ENCODE measurements around the gene TARP.

Gene TARP

DNA sequence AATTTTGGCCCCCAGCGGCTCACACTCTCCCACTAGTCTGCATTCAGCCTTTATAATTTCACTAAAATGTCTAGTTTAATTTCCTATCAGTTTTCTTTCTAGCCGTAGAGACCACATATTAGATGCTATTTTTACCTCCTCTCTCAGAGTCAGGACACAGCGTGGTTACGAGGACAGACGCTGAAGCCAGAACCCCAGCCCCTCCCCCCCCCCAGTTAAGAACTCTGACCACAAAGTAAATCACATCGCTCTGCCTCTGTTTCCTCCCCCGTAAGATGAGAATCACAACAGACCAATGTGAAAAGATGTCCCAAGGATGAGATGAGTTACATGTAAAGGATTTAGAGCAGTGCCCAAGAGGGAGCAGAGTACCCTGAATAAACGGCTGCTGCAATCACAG lies 11.1 kb upstream of the TARP start:
- no peaks in the 10 kb centered on the region for H3K36me3 ChIP-seq
- 28 to 38% (median 37%) methylated on average over 8 of the region's 8 CpGs for WGBS, 4 donors
- DNase-seq, result no peak
- no peaks in the 10 kb centered on the region for H3K9me3 ChIP-seq
- H3K27ac ChIP-seq, result no peak overlapping the region
- peaks cover 0 to 14% (median 0%) of the 10 kb centered on the region in 12 donors for H3K4me1 ChIP-seq
- intact Hi-C loops (cut with DNase I), result no loop called here
- ATAC-seq, result peak in 2 of 4 donors; percentile 43 to 65
- H3K27me3 ChIP-seq, result no peaks in the 10 kb centered on the region
- H3K4me3 ChIP-seq, result no peak overlapping the region
- TF ChIP-seq POLR2A (IDR thresholded peaks at IDR 0.05), result no peak
- TF ChIP-seq, protein P1, sequence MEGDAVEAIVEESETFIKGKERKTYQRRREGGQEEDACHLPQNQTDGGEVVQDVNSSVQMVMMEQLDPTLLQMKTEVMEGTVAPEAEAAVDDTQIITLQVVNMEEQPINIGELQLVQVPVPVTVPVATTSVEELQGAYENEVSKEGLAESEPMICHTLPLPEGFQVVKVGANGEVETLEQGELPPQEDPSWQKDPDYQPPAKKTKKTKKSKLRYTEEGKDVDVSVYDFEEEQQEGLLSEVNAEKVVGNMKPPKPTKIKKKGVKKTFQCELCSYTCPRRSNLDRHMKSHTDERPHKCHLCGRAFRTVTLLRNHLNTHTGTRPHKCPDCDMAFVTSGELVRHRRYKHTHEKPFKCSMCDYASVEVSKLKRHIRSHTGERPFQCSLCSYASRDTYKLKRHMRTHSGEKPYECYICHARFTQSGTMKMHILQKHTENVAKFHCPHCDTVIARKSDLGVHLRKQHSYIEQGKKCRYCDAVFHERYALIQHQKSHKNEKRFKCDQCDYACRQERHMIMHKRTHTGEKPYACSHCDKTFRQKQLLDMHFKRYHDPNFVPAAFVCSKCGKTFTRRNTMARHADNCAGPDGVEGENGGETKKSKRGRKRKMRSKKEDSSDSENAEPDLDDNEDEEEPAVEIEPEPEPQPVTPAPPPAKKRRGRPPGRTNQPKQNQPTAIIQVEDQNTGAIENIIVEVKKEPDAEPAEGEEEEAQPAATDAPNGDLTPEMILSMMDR (IDR thresholded peaks at IDR 0.05), result no peak

DNA sequence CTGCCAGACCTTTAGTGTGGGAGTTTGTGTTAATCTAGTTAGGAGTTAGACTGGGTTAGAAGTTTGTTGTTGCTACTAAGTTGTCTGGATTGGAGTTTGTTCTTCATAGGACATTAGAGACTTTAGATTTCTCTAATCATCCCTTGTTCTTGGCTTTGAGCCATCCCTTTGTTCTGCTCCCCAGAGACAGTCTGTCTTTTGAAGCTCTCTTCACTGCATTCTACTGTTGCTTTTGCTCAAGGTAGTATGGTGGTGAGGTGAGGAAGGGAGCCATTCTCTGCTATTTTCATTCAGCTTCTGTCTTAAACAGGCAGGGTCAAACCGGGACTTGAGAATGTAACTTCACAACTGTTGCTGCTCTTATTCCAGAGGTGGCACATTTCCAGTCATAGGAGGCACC lies 10.4 kb upstream of the TARP start:
- DNase-seq, result no peak
- TF ChIP-seq, protein P1 (IDR thresholded peaks at IDR 0.05), result no peak
- no peak for TF ChIP-seq POLR2A (IDR thresholded peaks at IDR 0.05)
- Histone ChIP-seq H3K9me3 (no peaks in the 10 kb centered on the region), H3K36me3 (no peaks in the 10 kb centered on the region), H3K27ac (no peak overlapping the region), H3K4me3 (no peak overlapping the region), H3K27me3 (no peaks in the 10 kb centered on the region), H3K4me1 (peaks cover 0 to 14% (median 0%) of the 10 kb centered on the region in 12 donors)
- no peak for ATAC-seq
- intact Hi-C loops (cut with DNase I), result no loop called here
- 53 to 71% (median 67%) methylated on average over 1 of the region's 1 CpG for WGBS, 4 donors

DNA sequence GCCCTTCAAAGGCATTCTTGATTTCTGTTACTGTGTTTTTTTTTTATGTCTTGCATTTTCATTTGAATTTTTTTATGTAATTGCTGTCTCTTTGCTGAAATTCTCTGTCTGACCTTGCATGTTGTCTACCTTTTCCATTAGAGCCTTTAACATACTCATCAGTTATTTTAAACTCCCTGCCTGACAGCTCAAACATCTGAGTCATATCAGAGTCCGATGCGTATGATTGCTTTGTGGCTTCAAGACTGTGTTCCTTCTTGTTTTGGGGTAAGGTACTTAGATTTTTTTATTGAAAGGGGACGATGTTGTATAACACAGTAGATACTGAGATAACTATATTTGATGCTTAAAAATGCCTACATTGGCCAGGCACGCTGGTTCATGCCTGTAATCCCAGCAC lies 9.7 kb upstream of the TARP start:
- TF ChIP-seq POLR2A (IDR thresholded peaks at IDR 0.05), result no peak
- TF ChIP-seq, protein P1 (IDR thresholded peaks at IDR 0.05), result no peak
- WGBS, 4 donors, result 66 to 85% (median 73%) methylated on average over 4 of the region's 4 CpGs

DNA sequence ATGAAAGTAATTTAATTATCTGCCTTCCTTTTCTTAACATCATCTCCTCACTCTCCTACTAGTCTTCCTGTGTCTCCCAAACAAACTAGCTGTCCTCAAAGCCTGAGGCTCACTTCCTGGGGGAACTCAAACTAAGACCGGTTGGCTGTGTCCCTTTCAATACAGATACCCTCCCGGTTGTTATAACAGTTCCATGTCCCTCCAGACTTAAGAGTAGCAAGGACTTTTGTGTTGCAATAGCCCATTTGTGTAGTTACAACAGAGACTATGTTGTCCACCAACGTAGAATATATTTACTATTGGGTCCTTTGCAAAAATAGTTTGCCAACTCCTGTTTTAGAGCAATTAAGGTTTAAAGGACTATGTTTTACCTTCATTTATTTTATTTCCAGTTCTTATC lies 8.6 kb upstream of the TARP start:
- 59 to 82% (median 65%) methylated on average over 3 of the region's 3 CpGs for WGBS, 4 donors
- ATAC-seq (no peak), DNase-seq (no peak)
- Histone ChIP-seq H3K4me1 (peaks cover 0 to 14% (median 0%) of the 10 kb centered on the region in 12 donors), H3K27me3 (no peaks in the 10 kb centered on the region), H3K36me3 (no peaks in the 10 kb centered on the region), H3K27ac (no peak overlapping the region), H3K9me3 (no peaks in the 10 kb centered on the region), H3K4me3 (no peak overlapping the region)
- intact Hi-C loops (cut with DNase I), result no loop called here
- TF ChIP-seq, protein P1 (IDR thresholded peaks at IDR 0.05), result no peak
- no peak for TF ChIP-seq POLR2A (IDR thresholded peaks at IDR 0.05)

More for the DNA sequence above, 9.7 kb upstream of the TARP start:
- Histone ChIP-seq H3K27me3 (no peaks in the 10 kb centered on the region), H3K4me1 (peaks cover 0 to 14% (median 0%) of the 10 kb centered on the region in 12 donors), H3K9me3 (no peaks in the 10 kb centered on the region), H3K4me3 (no peak overlapping the region), H3K27ac (no peak overlapping the region), H3K36me3 (no peaks in the 10 kb centered on the region)
- ATAC-seq (no peak), DNase-seq (no peak)
- intact Hi-C loops (cut with DNase I), result no loop called here
